GM18868 (cell line): ENCODE measurements around the gene CHD8.
"Not testable (repeated sequence)": the region's sequence is repeated elsewhere in the genome, so short reads cannot be mapped to it uniquely, and the experiment has no call there.

Experiments
- ATAC-seq: cut with Tn5 transposase; IDR thresholded peaks from one replicate; pipeline ENCODE4 v1.9.1; 2021; ENCODE audit warnings: mild to moderate bottlenecking, moderate library complexity; ENCODE audit not compliant: unreplicated experiment

The CHD8 gene

GRCh38 chr14:21373980-21374379, 81.9 kb downstream of the CHD8 start:
- no peak for ATAC-seq

DNA sequence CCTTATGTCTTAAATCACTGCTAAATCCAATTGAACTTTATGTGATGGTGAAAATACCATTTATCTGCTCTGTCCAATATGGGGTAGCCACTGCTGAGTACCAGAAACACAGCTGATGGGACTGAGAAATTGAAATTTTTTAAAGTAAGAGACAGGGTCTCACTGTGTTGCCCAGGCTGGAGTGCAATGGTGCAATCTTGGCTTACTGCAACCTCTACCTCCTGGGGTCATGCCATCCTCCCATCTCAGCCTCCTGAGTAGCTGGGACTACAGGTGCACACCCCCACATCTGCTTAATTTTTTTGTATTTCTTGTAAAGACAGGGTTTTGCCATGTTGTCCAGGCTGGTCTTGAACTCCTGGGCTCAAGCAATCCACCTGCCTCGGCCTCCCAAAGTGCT, 83.1 kb downstream of the CHD8 start:
- ATAC-seq = not testable (repeated sequence)

GRCh38 chr14:21369949-21370679, 85.8 kb downstream of the CHD8 start:
- ATAC-seq = no peak

- ATAC-seq = no peak
Observed at GRCh38 chr14:21367582-21368144, 88.3 kb downstream of the CHD8 start.

DNA sequence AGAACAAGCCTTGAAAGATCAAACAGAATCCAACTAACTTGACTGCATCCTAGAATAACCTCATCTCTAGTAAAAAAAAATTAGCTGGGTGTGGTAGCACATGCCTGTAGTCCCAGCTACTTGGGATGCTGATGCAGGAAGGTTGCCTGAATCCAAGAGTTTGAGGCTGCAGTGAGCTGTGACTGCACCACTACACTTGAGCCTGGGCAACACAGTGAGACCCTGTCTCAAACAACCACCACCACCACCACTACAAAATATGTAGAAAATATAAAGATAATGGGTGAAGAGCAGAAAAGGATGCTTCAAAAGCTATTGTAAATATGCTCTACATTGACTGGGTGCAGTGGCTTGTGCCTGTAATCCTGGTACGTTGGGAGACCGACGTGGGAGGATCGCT, 99.4 kb downstream of the CHD8 start:
- no peak for ATAC-seq

DNA sequence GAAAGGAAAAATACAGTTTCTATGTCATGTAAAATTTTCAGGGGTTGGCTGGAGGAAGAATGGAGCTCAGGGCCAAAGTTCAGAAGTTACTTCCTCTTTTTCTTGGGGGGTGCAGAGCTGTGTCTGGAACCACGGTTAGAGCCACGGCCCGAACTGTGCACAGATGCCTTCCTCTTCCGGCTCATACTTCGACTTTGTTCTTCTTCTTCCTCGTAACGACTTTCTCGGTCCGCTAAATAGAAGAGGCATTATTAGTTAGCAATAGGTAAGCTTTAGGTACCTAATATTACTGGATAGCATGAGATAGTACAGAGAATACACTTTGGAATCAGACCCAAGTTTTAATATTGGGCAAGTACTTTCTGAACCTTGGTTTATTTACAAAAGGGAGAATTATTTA, 103.3 kb downstream of the CHD8 start:
- ATAC-seq = peak; percentile 87

DNA sequence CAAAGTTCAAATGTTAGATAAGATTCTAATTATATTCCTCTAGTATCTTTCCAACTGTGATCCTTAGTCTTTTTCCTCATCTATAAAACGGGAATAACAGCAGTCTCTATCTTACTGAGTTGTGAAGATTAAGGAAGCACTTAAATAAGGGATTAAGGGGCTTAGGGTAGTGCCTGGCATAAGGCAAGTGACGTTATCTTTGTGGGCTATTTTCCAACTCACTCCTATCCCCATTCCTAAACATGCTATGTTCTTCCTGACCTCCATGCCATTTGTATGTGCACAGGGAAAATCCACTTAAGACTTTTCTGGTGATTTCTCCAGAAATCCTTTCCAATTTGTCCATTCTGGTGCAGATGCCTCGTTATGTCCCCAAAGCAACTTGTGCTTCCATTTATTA, 105.4 kb downstream of the CHD8 start:
- no peak for ATAC-seq

GRCh38 chr14:21347201-21347600, 108.7 kb downstream of the CHD8 start:
- ATAC-seq = no peak

GRCh38 chr14:21346532-21347135, 109.3 kb downstream of the CHD8 start:
- ATAC-seq = no peak

GRCh38 chr14:21343035-21343794, 112.7 kb downstream of the CHD8 start:
- ATAC-seq = no peak
